WERI-Rb-1 (cell line): ENCODE data around the gene PRORP.
"Not testable (repeated sequence)": the region's sequence is repeated elsewhere in the genome, so short reads cannot be mapped to it uniquely, and the experiment has no call there.

Source experiments
- DNase-seq: peaks from one replicate; pipeline ENCODE4 v3.0.0-alpha.2; 2020
- H3K27ac ChIP-seq: fragments of 250-450 bp; sonication (Bioruptor Pico); 2 replicates; pipeline ENCODE4 v1.5.1; 2020; ENCODE audit warnings: mild to moderate bottlenecking, moderate library complexity
- H3K27me3 ChIP-seq: fragments of 250-450 bp; sonication (Bioruptor Pico); 2 replicates; pipeline ENCODE4 v1.5.1; 2021; ENCODE audit warnings: mild to moderate bottlenecking, low read depth, moderate library complexity; ENCODE audit not compliant: insufficient read depth, severe bottlenecking
- H3K36me3 ChIP-seq: fragments of 250-450 bp; sonication (Bioruptor Pico); 2 replicates; pipeline ENCODE4 v1.5.1; 2020; ENCODE audit warnings: mild to moderate bottlenecking, moderate library complexity
- H3K4me3 ChIP-seq: 2 replicates; pipeline ENCODE4 v1.5.1; 2011; ENCODE audit warnings: low read depth, mild to moderate bottlenecking, control low read depth, low read length
- H3K9me3 ChIP-seq: fragments of 250-450 bp; sonication (Bioruptor Pico); 2 replicates; pipeline ENCODE4 v1.5.1; 2021; ENCODE audit warnings: mild to moderate bottlenecking, moderate library complexity; ENCODE audit not compliant: severe bottlenecking
- CTCF ChIP-seq: IDR thresholded peaks from 2 replicates; pipeline ENCODE4 v1.5.1; 2011; ENCODE audit warnings: low read depth, mild to moderate bottlenecking, control low read depth, inconsistent platforms, low read length

Gene PRORP

DNA sequence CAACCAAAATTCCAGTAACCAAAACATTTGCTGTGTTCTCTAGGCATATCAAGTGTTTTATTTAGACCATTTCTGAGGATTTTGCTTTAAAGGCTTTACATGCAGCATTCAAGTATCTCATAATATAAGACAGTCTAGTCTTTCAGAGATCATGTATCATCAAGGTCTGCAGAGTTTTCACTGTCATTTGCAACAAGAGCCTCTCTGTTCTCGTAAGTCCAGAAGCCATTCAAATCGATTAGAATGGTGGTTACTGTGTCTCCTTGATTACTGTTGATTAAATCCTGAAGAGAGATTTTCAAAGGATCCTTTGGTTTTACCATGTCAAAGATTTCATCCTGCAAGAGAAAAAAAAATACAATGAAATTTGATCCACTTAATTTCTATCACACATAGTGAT is 36.9 kb upstream of the PRORP start:
- H3K36me3 ChIP-seq = peaks cover 35% of the 10 kb centered on the region
- TF ChIP-seq CTCF = no peak
- DNase-seq = no peak

DNA sequence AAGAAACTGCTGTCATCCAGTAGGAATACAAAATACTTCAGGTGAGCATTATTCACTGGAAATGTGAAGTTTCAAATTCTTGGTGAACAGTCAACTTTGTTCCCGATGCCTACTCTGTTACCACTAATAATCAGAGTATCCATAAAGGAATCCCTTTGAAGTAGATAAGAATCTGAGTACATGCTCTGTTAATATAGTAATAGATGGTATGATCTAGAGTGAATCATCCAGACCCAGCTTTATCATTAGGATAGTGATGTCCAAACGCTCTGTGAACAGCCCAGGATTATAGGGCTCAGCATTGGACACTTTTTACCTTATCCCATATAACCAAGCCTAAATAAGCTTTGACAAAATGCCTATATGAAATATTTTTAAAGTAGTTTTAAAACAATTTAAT is 33.8 kb upstream of the PRORP start:
- Histone ChIP-seq H3K9me3 (no peaks in the 10 kb centered on the region), H3K27me3 (no peaks in the 10 kb centered on the region), H3K4me3 (no peak overlapping the region), H3K36me3 (peaks cover 46% of the 10 kb centered on the region), H3K27ac (no peak overlapping the region)
- no peak for TF ChIP-seq CTCF
- DNase-seq = no peak

More for the DNA sequence above, 36.9 kb upstream of the PRORP start:
- Histone ChIP-seq H3K4me3 (no peak overlapping the region), H3K9me3 (no peaks in the 10 kb centered on the region), H3K27ac (no peak overlapping the region), H3K27me3 (no peaks in the 10 kb centered on the region)

GRCh38 chr14:35094645-35095044 is 27.7 kb upstream of the PRORP start:
- not testable (repeated sequence) for H3K9me3 ChIP-seq, H3K4me3 ChIP-seq, DNase-seq, H3K27ac ChIP-seq, H3K27me3 ChIP-seq
- H3K36me3 ChIP-seq = peaks cover 34% of the 10 kb centered on the region

DNA sequence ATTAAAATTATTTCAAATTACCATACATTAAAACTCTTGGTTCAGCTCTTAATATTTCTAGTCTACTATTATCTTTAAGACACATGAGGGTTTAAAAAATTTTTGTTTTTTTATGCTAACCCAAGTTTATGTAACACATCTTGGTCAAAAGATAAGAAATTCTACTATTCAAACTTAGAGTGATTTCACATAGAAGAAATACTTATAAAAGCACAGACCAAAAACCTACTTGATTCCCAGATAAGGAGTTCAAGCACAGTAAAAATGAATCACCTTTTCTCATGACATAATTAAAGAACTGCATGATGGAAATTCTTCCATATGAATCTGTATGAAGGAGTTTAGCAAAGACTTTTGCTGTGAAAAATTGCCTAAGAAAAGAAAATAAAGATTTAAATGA is 14.5 kb upstream of the PRORP start:
- TF ChIP-seq CTCF = no peak
- Histone ChIP-seq H3K9me3 (no peaks in the 10 kb centered on the region), H3K36me3 (peaks cover 49% of the 10 kb centered on the region), H3K4me3 (no peak overlapping the region), H3K27ac (no peak overlapping the region), H3K27me3 (no peaks in the 10 kb centered on the region)
- no peak for DNase-seq

- no peak for DNase-seq
- H3K9me3 ChIP-seq = no peaks in the 10 kb centered on the region
- no peak overlapping the region for H3K4me3 ChIP-seq
- TF ChIP-seq CTCF = no peak
- H3K27me3 ChIP-seq = no peaks in the 10 kb centered on the region
- H3K36me3 ChIP-seq = peaks cover 47% of the 10 kb centered on the region
- H3K27ac ChIP-seq = no peak overlapping the region
These were observed 9.7 kb upstream of the PRORP start for GRCh38 chr14:35112641-35113040.

- no peak for DNase-seq
- no peak overlapping the region for H3K4me3 ChIP-seq
- TF ChIP-seq CTCF = no peak
- peaks cover 43% of the 10 kb centered on the region for H3K36me3 ChIP-seq
- no peaks in the 10 kb centered on the region for H3K27me3 ChIP-seq
- H3K27ac ChIP-seq = no peak overlapping the region
- no peaks in the 10 kb centered on the region for H3K9me3 ChIP-seq
These were observed 8.9 kb upstream of the PRORP start for GRCh38 chr14:35113308-35113950.
